NCI-H524 treated with DMSO at 0.1 percent for 48 hours (cell line): ENCODE measurements around the gene SCGB1C1.
"Not testable (repeated sequence)": the region's sequence is repeated elsewhere in the genome, so short reads cannot be mapped to it uniquely, and the experiment has no call there.

Experiments used
- DNase-seq: peaks from one replicate; lab custom pipeline; 2025; lab: John Stamatoyannopoulos, UW

SCGB1C1 gene

GRCh38 chr11:192674-193128, at the start of gene SCGB1C1:
TSS of gene SCGB1C1 (plus strand) at chr11:193078. CDS start at chr11:193100, 22 bp downstream.
- not testable (repeated sequence) for DNase-seq

- DNase-seq = not testable (repeated sequence)
These were observed 12.6 kb upstream of the SCGB1C1 start for GRCh38 chr11:180242-180641.

GRCh38 chr11:189200-189783, 3.6 kb upstream of the SCGB1C1 start:
- DNase-seq = not testable (repeated sequence)

- DNase-seq = not testable (repeated sequence)
These were observed 3.0 kb upstream of the SCGB1C1 start for GRCh38 chr11:189843-190311.

GRCh38 chr11:190546-190945, 2.3 kb upstream of the SCGB1C1 start:
- DNase-seq = not testable (repeated sequence)

- not testable (repeated sequence) for DNase-seq
These were observed 1.1 kb upstream of the SCGB1C1 start for GRCh38 chr11:191490-192478.

- DNase-seq = not testable (repeated sequence)
These were observed 603 bp downstream of the SCGB1C1 start for GRCh38 chr11:193481-193880.

GRCh38 chr11:196786-197731, 4.2 kb downstream of the SCGB1C1 start:
- DNase-seq = no peak

- DNase-seq = no peak
These were observed 4.9 kb downstream of the SCGB1C1 start for GRCh38 chr11:197741-198235.

- DNase-seq = no peak
These were observed 5.4 kb downstream of the SCGB1C1 start for GRCh38 chr11:198236-198806.

GRCh38 chr11:199004-199581, 6.2 kb downstream of the SCGB1C1 start:
- DNase-seq = no peak

- no peak for DNase-seq
These were observed 6.9 kb downstream of the SCGB1C1 start for GRCh38 chr11:199782-200181.

GRCh38 chr11:200224-201003, 7.5 kb downstream of the SCGB1C1 start:
- no peak for DNase-seq

GRCh38 chr11:201966-202365, 9.1 kb downstream of the SCGB1C1 start:
- DNase-seq = no peak

GRCh38 chr11:202490-202889, 9.6 kb downstream of the SCGB1C1 start:
- DNase-seq = no peak

GRCh38 chr11:203056-203944, 10.4 kb downstream of the SCGB1C1 start:
- no peak for DNase-seq

- DNase-seq = no peak
These were observed 11.2 kb downstream of the SCGB1C1 start for GRCh38 chr11:203945-204586.

- no peak for DNase-seq
These were observed 11.8 kb downstream of the SCGB1C1 start for GRCh38 chr11:204587-205109.
